ENCODE data around the gene NT5DC1.
A peak's percentile ranks its signal among the peaks of the same experiment; 100 is the strongest.
"Not testable (repeated sequence)": the region's sequence is repeated elsewhere in the genome, so short reads cannot be mapped to it uniquely, and the experiment has no call there.

NT5DC1 gene

GRCh38 chr6:116090251-116090650 lies 10.4 kb upstream of the NT5DC1 start:
- DNase-seq (ENCODE audit: low spot score) = no peak

DNA sequence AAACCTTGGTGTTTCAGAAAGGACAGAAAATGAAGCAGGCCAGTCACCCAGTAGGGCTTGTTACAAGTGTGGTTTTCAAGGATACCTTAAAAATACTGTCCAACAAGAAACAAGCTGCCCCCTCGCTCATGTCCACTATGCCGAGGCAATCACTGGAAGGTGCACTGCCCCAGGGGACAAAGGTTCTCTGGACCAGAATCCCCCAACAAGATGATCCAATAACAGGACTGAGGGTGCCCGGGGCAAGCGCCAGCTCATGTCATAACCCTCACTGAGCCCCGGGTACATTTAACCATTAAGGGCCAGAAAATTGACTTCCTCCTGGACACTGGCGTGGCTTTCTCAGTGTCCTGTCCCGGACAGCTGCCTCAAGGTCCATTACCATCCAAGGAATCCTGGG lies 6.6 kb upstream of the NT5DC1 start:
- DNase-seq (ENCODE audit: low spot score) = no peak

- not testable (repeated sequence) for DNase-seq (ENCODE audit: low spot score)
Measured at GRCh38 chr6:116096048-116096759, 4.4 kb upstream of the NT5DC1 start.

GRCh38 chr6:116096979-116097816 lies 3.5 kb upstream of the NT5DC1 start:
- DNase-seq (ENCODE audit: low spot score) = no peak

- DNase-seq (ENCODE audit: low spot score) = no peak
Measured at GRCh38 chr6:116099036-116099435, 1.6 kb upstream of the NT5DC1 start.

DNA sequence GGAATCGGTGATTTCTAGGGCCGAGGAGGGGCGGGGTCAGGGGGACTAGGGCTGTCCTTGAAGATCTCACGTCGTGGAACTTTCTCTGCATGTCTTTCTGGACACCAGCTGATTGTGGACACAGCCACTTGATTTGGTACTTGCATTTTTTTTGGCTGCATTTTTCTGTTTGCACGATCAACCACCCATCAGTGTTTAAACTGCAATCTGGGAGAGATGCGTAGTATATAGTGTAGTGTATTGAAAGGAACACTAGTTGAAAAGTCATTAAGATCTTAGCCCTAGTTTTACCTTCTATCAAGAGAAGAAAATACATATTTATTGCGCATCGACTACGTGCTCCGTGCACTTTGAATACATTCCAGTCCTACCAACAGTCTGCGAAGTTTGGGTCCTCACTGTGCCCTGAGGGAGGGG lies 657 bp downstream of the NT5DC1 start:
- peak; percentile 81 for DNase-seq (ENCODE audit: low spot score)

GRCh38 chr6:116101790-116102189 lies 1.1 kb downstream of the NT5DC1 start:
- no peak for DNase-seq (ENCODE audit: low spot score)

- no peak for DNase-seq (ENCODE audit: low spot score)
Measured at GRCh38 chr6:116102873-116103272, 2.2 kb downstream of the NT5DC1 start.

- DNase-seq (ENCODE audit: low spot score) = no peak
Measured at GRCh38 chr6:116104636-116105035, 4.0 kb downstream of the NT5DC1 start.

DNA sequence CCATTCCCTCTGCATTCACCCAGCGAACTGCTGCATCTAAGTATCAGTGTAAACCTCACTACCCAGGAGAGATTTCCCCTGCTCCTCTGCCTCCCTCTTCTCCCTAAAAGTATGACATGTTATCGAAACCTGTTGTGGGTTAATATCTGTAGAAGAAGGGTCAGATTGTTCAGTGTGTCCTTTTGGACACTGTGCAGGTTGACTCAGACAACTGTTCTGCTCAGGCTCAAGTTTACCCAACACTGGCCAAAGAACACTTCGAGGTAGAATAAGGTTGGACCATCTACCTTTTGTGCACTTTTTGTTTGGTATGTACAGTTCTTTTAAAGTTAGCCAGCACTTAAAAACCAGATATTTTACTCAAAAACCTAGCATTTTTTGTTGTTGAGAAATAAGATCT lies 4.6 kb downstream of the NT5DC1 start:
- no peak for DNase-seq (ENCODE audit: low spot score)

DNA sequence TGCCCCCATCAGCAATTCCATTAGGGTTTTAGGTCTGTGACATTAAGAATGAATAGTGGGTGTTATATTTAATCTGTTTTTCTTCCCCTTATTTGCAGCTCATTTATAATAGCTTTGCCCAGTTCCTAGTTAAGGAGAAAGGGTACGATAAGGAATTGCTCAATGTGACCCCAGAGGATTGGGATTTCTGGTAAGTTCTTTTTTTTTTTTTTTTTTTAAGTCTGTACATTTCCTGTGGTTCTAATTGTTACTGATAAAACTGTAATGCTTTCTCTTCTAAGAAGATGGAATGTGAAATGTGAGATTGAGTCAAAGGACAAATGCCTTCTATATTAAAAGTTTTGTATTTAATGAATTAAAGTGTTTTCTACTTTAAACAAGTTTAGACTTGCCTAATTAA lies 5.5 kb downstream of the NT5DC1 start:
- DNase-seq (ENCODE audit: low spot score) = no peak

GRCh38 chr6:116108836-116109235 lies 8.2 kb downstream of the NT5DC1 start:
- DNase-seq (ENCODE audit: low spot score) = no peak

DNA sequence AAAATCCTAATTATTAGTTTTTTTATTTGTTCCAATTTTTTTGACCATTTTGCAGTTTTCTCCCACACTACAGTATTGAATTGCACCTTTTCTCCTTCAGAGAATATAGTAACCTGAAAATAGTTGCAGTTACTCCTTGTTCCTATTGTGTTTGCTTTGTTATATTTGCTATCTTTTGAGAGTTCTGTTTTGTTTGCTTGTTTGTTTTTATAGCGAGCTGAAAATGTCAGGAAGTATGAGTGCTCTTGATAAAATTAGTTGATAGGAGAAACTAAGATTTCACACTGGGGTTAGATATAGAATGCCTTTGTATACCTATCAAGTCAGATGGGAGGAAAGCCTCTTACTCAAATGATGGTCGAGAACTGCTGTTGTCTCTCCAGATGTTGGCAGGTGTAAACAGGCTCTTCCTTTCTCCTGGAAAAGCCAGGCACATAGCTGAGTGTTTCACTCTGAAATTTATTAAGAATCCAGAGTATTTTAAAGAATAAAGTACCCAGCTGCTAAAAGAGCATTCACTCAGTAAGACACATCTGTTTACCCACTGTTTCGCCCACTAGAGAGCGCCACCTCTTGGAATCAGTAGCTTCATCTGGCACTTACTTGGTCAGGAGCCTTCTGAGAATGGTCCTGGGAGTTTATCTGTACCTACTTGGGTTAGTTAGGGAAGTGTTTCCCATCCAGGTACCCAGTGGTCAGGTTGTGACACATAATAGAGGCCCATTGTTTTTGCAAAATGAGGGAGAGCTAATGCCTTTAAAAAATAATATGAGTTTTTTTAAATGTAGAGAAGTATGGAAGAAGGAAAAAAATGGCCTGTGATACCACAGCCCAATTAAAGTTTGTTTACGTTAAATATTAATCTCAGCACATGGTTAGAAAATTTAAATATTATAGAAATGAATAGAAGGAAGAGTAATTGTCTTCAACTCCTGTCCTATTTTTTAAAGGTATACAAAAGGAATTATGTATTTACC lies 11.2 kb downstream of the NT5DC1 start:
- peak; percentile 38 for DNase-seq (ENCODE audit: low spot score)

- no peak for DNase-seq (ENCODE audit: low spot score)
Measured at GRCh38 chr6:116113386-116113785, 12.7 kb downstream of the NT5DC1 start.

- DNase-seq (ENCODE audit: low spot score) = no peak
Measured at GRCh38 chr6:116115781-116116180, 15.1 kb downstream of the NT5DC1 start.

GRCh38 chr6:116118608-116119007 lies 18.0 kb downstream of the NT5DC1 start:
- DNase-seq (ENCODE audit: low spot score) = no peak

- DNase-seq (ENCODE audit: low spot score) = no peak
Measured at GRCh38 chr6:116120430-116120829, 19.8 kb downstream of the NT5DC1 start.

- no peak for DNase-seq (ENCODE audit: low spot score)
Measured at GRCh38 chr6:116126032-116126431, 25.4 kb downstream of the NT5DC1 start, which contains the start of gene COL10A1. Gene COL10A1, minus strand, starts transcription at chr6:116126132. Its CDS starts 640 bp downstream, at chr6:116125492.

GRCh38 chr6:116127771-116128493 lies 27.3 kb downstream of the NT5DC1 start:
- DNase-seq (ENCODE audit: low spot score) = no peak

DNA sequence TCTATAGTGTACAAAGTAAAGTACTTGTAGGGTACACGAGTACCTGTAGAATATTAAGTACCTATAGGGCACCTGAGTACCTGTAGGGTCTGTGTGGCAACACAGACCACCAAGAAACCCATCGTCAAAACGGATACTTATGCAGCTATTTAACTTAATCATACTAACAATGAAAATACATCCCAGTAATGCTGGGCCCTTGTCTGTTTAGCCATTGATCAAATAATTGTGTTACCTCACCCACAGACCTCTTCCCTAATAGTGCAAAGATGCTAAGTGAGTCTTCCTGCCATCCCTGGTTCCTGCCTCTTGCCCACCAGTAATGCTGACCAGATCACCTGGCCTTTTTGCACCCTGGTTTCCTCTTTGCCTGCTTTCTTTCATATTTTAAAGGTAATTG lies 32.8 kb downstream of the NT5DC1 start:
- no peak for DNase-seq (ENCODE audit: low spot score)

DNA sequence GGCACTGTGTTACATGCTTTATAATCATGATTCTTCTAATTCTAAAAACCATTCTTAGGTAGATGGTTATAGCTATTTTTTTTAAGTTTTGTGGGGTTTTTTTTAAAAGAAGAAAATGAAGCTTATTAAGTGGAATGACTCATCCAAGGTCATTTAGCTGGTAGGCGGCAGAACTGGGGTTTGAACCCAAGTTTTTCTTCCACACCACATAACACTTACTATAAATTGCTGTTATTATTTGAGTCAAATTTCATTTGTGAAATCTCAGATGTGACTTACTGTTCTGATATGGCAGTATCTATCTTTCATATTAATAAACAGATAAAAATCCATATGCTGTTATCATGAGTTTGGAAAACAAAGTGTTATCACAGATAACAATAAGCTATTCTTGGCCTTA lies 35.7 kb downstream of the NT5DC1 start:
- no peak for DNase-seq (ENCODE audit: low spot score)
